Measurements from ENCODE around the gene C1orf53.
"Not testable (repeated sequence)": the region's sequence is repeated elsewhere in the genome, so short reads cannot be mapped to it uniquely, and the experiment has no call there.

C1orf53 gene

GRCh38 chr1:197922070-197922390 is 19.6 kb downstream of the C1orf53 start:
- DNase-seq, result no peak

GRCh38 chr1:197923038-197923437 is 20.6 kb downstream of the C1orf53 start:
- no peak for DNase-seq

DNA sequence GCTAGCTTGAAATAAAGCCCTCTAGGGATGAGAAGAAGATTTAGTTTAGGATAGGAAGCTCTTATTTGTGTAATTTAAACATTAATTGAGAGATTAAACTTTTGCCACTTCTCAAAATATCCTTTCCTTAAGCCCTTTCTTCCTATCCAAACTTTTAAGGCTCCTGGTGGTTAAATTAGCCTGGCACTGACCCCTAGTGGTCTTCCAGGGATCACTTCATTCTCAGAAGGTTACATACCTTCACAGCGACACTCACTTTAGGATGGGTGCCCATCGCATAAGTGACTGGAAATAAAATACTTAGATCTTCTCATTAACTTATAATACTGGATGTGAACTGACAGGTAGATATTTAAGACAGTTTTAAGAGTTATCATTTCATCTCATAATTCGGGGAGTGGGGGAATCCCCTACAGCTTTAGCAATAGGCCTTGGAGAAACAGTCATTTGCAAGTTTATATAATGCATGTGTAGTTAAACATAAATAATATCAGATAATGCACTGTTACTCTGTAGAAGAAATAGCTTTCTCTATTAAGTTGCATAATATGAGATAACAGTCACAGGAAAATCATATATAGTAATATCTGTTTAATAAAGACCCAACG is 22.2 kb downstream of the C1orf53 start:
- peak in 1 of 5 experiments; percentile 53 for DNase-seq

DNA sequence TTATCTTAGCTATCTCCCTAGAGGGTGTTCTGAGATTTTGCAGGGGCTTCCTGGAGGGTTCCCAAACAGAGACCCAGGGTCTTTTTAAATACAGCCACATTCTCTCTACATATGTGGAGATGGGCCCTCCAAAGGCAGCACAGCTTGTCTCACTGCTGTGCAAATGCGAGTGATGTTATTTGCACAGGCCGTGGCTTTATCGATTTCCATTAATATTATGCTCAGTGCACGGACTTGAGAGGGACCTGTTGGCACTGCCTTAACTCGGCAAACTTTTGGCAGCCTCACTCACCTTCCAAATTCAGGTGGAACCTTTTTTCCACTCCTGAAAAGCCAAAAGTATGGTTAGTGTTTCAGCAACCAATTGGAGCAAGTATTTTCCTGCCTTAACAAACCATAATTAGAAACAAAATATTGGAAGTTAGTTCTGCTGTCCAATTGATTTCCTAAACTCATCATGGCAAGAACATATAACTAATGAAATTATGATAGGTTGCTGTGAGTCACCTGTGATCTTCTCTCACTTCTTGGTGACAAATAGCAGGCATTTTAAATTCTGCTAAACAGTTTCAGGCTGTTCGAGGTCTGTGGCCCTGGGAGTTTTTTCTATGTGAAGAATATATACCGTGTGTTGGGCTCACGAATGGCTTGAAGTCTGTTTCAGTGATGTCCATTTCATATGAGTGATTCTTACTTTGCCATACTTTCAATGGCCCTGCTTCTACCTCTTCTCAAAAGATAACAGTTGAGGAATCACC is 25.7 kb downstream of the C1orf53 start:
- DNase-seq, result no peak

- DNase-seq, result peak in 1 of 5 experiments; percentile 74
Measured at GRCh38 chr1:197928849-197929336, 26.5 kb downstream of the C1orf53 start.

GRCh38 chr1:197933016-197933415 is 30.6 kb downstream of the C1orf53 start:
- DNase-seq, result no peak

GRCh38 chr1:197933647-197934046 is 31.2 kb downstream of the C1orf53 start:
- no peak for DNase-seq

DNA sequence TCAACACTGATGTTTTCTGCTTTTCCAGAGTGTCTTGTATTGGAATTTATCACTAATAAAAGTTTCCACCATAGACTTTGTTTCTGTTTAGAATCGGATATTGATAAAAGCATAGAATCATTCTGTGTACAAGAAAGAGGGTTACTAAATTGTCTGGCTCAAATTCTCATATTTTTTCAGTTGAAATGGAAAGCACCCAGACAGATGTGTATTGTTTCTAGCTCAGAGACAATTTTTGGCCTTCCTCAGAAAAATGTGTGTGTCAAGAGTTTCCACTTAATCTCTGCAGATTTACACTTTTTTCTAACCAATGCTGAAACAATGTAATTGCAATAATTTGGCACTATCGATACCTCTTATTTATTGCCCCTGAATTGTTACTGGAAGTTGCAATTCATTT is 35.0 kb downstream of the C1orf53 start:
- no peak for DNase-seq

DNA sequence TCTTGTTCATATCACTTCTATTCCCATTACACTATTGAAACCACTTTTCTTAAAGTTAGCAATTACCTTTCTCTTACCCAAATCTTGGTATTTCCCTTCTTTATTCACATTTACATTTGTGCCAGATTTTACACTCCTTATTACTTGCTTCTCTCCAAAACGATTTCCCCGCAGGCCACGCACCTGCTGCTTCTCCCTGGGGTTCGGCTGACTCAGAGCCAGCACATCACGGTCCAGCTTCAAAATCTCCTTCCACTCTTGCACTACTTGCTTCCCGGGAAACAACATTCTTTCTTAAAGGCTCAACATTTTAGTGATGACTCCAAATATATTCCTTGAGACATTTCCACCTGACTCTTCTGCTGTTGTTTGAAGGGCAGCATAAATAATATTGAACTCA is 35.5 kb downstream of the C1orf53 start:
- DNase-seq, result no peak

DNA sequence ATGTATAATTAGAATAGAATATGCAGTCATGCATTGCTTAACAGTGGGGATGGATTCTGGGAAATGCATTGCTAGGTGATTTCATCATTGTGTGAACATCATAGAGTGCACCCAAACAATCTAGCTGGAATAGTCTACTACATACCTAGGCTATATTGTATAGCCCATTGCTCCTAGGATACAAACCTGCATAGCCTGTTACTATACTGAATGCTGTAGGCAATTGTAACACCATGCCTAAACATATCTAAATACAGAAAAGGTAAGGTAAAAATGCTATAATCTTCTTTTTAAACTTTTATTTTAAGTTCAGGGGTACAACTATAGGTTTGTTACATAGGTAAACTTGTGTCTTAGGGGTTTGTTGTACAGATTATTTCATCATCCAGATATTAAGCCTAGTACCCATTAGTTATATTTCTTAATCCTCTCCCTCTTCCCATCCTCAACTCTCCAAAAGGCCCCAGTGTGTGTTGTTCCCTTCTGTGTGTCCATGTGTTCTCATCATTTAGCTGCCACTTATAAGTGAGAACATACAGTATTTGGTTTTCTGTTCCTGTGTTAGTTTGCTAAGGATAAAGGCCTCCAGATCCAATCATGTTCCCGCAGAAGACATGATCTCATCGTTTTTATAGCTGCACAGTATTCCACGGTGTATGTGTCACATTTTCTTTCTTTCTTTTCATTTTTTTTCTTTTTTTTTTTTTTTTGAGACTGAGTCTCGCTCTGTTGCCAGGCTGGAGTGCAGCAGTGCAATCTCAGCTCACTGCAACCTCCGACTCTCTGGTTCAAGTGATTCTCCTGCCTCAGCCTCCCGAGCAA is 36.9 kb downstream of the C1orf53 start:
- not testable (repeated sequence) for DNase-seq

GRCh38 chr1:197942042-197942441 is 39.6 kb downstream of the C1orf53 start:
- DNase-seq, result peak in 1 of 5 experiments; percentile 36

GRCh38 chr1:197944485-197944884 is 42.1 kb downstream of the C1orf53 start:
- DNase-seq, result no peak

DNA sequence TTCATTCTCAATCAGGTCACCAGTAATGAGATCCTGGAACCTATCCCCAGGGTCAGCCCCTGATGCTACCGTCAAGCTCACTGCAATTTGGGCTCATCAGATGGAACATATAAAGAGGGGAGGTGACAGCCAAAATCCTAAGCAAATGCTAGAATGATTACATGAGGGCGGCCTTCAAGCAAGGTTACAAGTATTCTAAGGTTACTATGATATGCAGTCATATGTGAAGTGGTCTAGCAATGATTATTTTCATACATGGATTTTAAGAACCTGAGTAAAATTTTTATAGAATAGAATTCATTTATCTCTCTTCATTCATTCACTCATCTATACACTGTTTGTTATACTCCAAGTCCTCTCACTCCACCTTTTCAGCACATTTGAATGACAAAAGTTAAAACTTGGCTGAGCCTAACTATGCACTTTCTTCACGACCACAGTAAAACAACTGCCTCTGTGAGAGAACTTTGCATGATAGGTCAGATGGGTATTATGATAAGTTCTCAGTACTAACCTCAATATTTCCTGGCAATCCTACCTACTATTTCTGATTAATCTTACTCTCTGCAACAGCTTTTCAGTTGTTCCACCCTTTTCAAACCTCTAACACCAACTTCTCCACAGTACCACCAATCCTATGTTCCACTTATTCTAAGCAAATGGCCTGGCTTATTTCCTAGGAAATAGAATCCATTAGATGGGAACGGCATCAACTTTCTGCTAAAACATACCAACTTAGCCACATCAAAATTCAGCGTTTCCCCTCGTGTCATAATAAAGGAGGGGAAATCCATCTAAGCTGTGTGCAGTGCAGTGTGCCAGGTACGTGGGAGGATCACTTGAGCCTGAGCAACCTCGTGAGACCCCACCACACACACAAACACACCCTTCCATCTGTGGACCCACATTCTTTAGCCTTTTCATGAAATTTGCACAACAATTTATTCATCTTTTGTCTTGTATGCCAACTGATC is 46.8 kb downstream of the C1orf53 start:
- peak in 2 of 5 experiments; percentile 17 to 86 for DNase-seq

- DNase-seq, result no peak
Measured at GRCh38 chr1:197951089-197951488, 48.7 kb downstream of the C1orf53 start.

- no peak for DNase-seq
Measured at GRCh38 chr1:197951617-197952175, 49.3 kb downstream of the C1orf53 start.

GRCh38 chr1:197953472-197953871 is 51.0 kb downstream of the C1orf53 start:
- DNase-seq, result not testable (repeated sequence)

GRCh38 chr1:197954718-197955418 is 52.4 kb downstream of the C1orf53 start:
- peak in 1 of 5 experiments; percentile 9 for DNase-seq

DNA sequence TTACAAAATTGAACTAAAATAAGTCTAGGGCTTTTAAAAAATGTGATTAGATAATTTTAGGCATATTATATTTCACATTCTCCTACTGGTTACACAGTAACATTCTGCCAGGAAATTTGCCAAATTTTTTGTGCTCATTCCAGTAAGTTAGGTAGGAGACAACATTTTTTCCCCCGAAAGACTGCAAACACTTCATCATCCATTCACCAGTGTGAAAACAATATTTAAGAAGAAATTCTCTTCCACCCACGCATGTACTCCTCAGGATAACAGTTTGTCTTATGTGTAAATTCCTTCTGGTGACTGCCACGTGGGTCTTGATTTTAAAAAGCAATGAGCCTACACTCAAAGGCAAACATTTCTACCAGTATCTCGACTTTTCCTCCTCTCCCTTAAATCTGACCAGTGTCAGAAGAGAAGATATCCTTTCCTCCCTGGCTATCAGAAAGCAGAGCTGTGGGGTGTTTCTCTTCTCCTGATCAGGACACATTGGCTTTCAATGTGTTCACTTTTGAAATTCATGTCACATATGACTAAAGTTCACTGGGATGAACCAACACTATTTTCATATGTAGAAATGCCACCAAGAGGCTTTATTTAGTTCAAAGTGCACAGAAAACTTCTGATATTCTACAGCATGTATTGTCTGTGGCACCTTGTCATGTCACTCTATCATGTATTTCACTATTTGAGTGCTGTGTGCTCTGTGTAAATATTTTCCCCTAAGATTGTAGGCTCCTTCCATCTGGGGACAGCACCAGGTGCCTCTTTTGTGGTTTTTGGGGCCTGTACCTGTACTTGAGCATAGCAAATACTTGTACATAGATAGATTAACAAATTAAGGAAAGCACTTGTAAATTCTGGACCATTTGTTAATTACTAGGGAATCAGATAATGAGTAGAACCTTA is 53.3 kb downstream of the C1orf53 start:
- DNase-seq, result no peak
